ENCODE data around the gene RPL18A. TPM values are rescaled to one million over a fixed set of nuclear protein-coding genes. Genes with fewer than 3 reads are reported as not detected.

RPL18A gene
- total RNA-seq, 1 donor from 2014 or later: 1,909 TPM

- H3K4me3 Mint-ChIP-seq (ENCODE audit: unreplicated experiment): no peak overlapping the region
- H3K9me3 Mint-ChIP-seq (ENCODE audit: unreplicated experiment): no peaks in the 10 kb centered on the region
- no peaks in the 10 kb centered on the region for H3K36me3 Mint-ChIP-seq (ENCODE audit: low read depth, unreplicated experiment)
- Histone ChIP-seq H3K4me1 (ENCODE audit: insufficient read depth, low read length) (no peaks in the 10 kb centered on the region), H3K4me3 (ENCODE audit: insufficient read depth, low read depth, low read length) (no peak overlapping the region), H3K27ac (ENCODE audit: low read depth, low read length) (no peak overlapping the region), H2AFZ (ENCODE audit: low read depth, low read length) (no peak overlapping the region), H3K4me2 (ENCODE audit: low read length) (no peak overlapping the region), H3K9ac (ENCODE audit: low read length) (no peak overlapping the region), H3K79me2 (ENCODE audit: insufficient read depth, low read length) (no peaks in the 10 kb centered on the region), H3K36me3 (ENCODE audit: insufficient read depth, low read length) (no peaks in the 10 kb centered on the region), H3K27me3 (ENCODE audit: insufficient read depth, low read length) (peaks cover 37% of the 10 kb centered on the region), H4K20me1 (ENCODE audit: insufficient read depth, low read length) (no peaks in the 10 kb centered on the region), H3K9me3 (ENCODE audit: insufficient read depth, low read depth, low read length) (no peaks in the 10 kb centered on the region)
- H3K27me3 Mint-ChIP-seq (ENCODE audit: low read depth, unreplicated experiment): peaks cover 26% of the 10 kb centered on the region
- no peak overlapping the region for H3K27ac Mint-ChIP-seq (ENCODE audit: unreplicated experiment)
- FAIRE-seq (no peak), DNase-seq (ENCODE audit: low read depth) (no peak)
- no peak for TF ChIP-seq EZH2 (IDR thresholded peaks at IDR 0.05; ENCODE audit: insufficient read depth, low read length)
- no peak for TF ChIP-seq CTCF (IDR thresholded peaks at IDR 0.05; ENCODE audit: insufficient read depth, low read depth, low read length)
- no peaks in the 10 kb centered on the region for H3K4me1 Mint-ChIP-seq (ENCODE audit: low read depth, unreplicated experiment)
Measured at GRCh38 chr19:17874758-17875135, 15.0 kb downstream of the RPL18A start.

GRCh38 chr19:17877696-17878095 lies 18.0 kb downstream of the RPL18A start:
- TF ChIP-seq CTCF (IDR thresholded peaks at IDR 0.05; ENCODE audit: insufficient read depth, low read depth, low read length) (no peak), EZH2 (IDR thresholded peaks at IDR 0.05; ENCODE audit: insufficient read depth, low read length) (no peak)
- H3K9ac ChIP-seq (ENCODE audit: low read length): no peak overlapping the region
- H3K4me3 Mint-ChIP-seq (ENCODE audit: unreplicated experiment): no peak overlapping the region
- FAIRE-seq (no peak), DNase-seq (ENCODE audit: low read depth) (no peak)
- H3K27ac ChIP-seq (ENCODE audit: low read depth, low read length): no peak overlapping the region
- H3K27me3 ChIP-seq (ENCODE audit: insufficient read depth, low read length): peaks cover 10% of the 10 kb centered on the region
- H3K36me3 ChIP-seq (ENCODE audit: insufficient read depth, low read length): no peaks in the 10 kb centered on the region
- H3K27me3 Mint-ChIP-seq (ENCODE audit: low read depth, unreplicated experiment): peaks cover 24% of the 10 kb centered on the region
- no peaks in the 10 kb centered on the region for H3K9me3 ChIP-seq (ENCODE audit: insufficient read depth, low read depth, low read length)
- H3K27ac Mint-ChIP-seq (ENCODE audit: unreplicated experiment): no peak overlapping the region
- H3K4me1 Mint-ChIP-seq (ENCODE audit: low read depth, unreplicated experiment): no peaks in the 10 kb centered on the region
- no peak overlapping the region for H3K4me2 ChIP-seq (ENCODE audit: low read length)
- H3K36me3 Mint-ChIP-seq (ENCODE audit: low read depth, unreplicated experiment): no peaks in the 10 kb centered on the region
- H3K4me3 ChIP-seq (ENCODE audit: insufficient read depth, low read depth, low read length): no peak overlapping the region
- no peak overlapping the region for H2AFZ ChIP-seq (ENCODE audit: low read depth, low read length)
- no peaks in the 10 kb centered on the region for H3K4me1 ChIP-seq (ENCODE audit: insufficient read depth, low read length)
- H4K20me1 ChIP-seq (ENCODE audit: insufficient read depth, low read length): no peaks in the 10 kb centered on the region
- no peaks in the 10 kb centered on the region for H3K9me3 Mint-ChIP-seq (ENCODE audit: unreplicated experiment)
- H3K79me2 ChIP-seq (ENCODE audit: insufficient read depth, low read length): no peaks in the 10 kb centered on the region

- H3K4me1 Mint-ChIP-seq (ENCODE audit: low read depth, unreplicated experiment): no peaks in the 10 kb centered on the region
- Histone ChIP-seq H3K36me3 (ENCODE audit: insufficient read depth, low read length) (no peaks in the 10 kb centered on the region), H4K20me1 (ENCODE audit: insufficient read depth, low read length) (no peaks in the 10 kb centered on the region), H3K9ac (ENCODE audit: low read length) (no peak overlapping the region), H3K27me3 (ENCODE audit: insufficient read depth, low read length) (no peaks in the 10 kb centered on the region), H2AFZ (ENCODE audit: low read depth, low read length) (no peak overlapping the region), H3K9me3 (ENCODE audit: insufficient read depth, low read depth, low read length) (no peaks in the 10 kb centered on the region), H3K79me2 (ENCODE audit: insufficient read depth, low read length) (no peaks in the 10 kb centered on the region), H3K4me2 (ENCODE audit: low read length) (no peak overlapping the region), H3K27ac (ENCODE audit: low read depth, low read length) (no peak overlapping the region), H3K4me1 (ENCODE audit: insufficient read depth, low read length) (no peaks in the 10 kb centered on the region), H3K4me3 (ENCODE audit: insufficient read depth, low read depth, low read length) (no peak overlapping the region)
- H3K27me3 Mint-ChIP-seq (ENCODE audit: low read depth, unreplicated experiment): peaks cover 17% of the 10 kb centered on the region
- H3K27ac Mint-ChIP-seq (ENCODE audit: unreplicated experiment): no peak overlapping the region
- no peak for FAIRE-seq
- no peaks in the 10 kb centered on the region for H3K36me3 Mint-ChIP-seq (ENCODE audit: low read depth, unreplicated experiment)
- no peak for DNase-seq (ENCODE audit: low read depth)
- H3K4me3 Mint-ChIP-seq (ENCODE audit: unreplicated experiment): no peak overlapping the region
- TF ChIP-seq CTCF (IDR thresholded peaks at IDR 0.05; ENCODE audit: insufficient read depth, low read depth, low read length) (no peak), EZH2 (IDR thresholded peaks at IDR 0.05; ENCODE audit: insufficient read depth, low read length) (no peak)
- no peaks in the 10 kb centered on the region for H3K9me3 Mint-ChIP-seq (ENCODE audit: unreplicated experiment)
Measured at GRCh38 chr19:17879466-17879865, 19.8 kb downstream of the RPL18A start.

Measured in astrocyte (in vitro differentiated cells and primary cell).